Left ventricle myocardium superior (tissue), 1 donor: ENCODE results near the gene OR8B2. TPM values are rescaled to one million over a fixed set of nuclear protein-coding genes. Genes with fewer than 3 reads are reported as not detected.

Experiments
- ATAC-seq: fragments of 200-7000 bp; cut with Tn5 transposase; one replicate; pipeline ENCODE4 v1.9.1; 2020; ENCODE audit warnings: mild to moderate bottlenecking, moderate library complexity
- DNase-seq: peaks from one replicate; pipeline ENCODE4 v3.0.0-alpha.2; 2020
- intact Hi-C: fragments of 100-400 bp; cut with micrococcal nuclease; formaldehyde crosslinking; loops from one replicate; pipeline ENCODE4 v1.11.0; 2022
- total RNA-seq: library from RNA; stranded (reverse); fragmentation: NEBNext Ultra II Directional; extraction: Animal tissue kit (Norgen Biotek cat#: 25700); gene quantifications from one replicate; pipeline ENCODE4 v1.2.1, GENCODE V29; 2021
- donor health status: DM: no; HTN: yes; CAD: no; lungs with severe emphysema.

OR8B2 gene
- total RNA-seq, 1 donor from 2014 or later, result not detected

DNA sequence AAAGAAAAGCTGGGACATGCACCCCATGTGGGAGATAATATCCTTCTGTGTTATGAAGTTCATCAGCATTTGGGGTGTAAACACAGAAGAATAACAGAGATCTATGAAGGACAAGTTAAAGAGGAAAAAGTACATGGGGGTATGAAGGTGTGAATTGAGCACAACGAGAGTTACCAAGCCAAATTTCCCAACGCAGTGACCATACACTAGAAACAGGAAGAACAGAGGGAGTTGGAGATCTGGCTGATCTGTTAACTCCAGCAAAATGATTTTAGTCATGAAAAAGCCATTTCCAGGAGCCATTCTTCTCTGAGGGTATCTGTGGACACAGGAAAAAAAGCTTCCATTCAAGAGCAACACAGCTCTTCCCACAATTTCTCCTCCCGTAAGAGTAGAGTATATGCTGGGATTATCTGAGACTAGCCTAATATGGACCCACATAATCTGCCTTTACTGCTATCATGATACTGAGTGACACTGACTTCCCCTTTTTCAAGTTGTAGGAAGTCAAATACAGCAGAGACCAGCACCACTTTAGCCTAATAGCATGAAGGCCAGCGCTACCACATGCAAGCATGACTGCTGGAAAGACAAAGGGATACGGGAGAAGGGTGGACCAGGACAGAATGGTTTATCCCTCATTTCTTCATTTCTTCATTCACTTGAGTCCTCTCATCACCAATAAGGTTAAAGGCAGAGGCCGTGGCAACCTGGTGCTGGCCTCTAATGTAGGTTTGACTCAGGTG lies 44.7 kb downstream of the OR8B2 start:
- ATAC-seq (no peak), DNase-seq (no peak)
- intact Hi-C loops, result no loop called here

Other genes starting within 250 kb of the OR8B2 start
- gene OR10D3, start 201.2 kb downstream of the OR8B2 start, total RNA-seq, result not detected
- not detected for gene OR8G1, start 143.4 kb downstream of the OR8B2 start, total RNA-seq
- not detected for gene OR8G5, start 128.1 kb downstream of the OR8B2 start, total RNA-seq
- not detected for gene OR8D1, start 70.5 kb downstream of the OR8B2 start, total RNA-seq
- gene OR8D2, start 64.3 kb downstream of the OR8B2 start, total RNA-seq, result not detected
- gene OR8B3, start 14.5 kb upstream of the OR8B2 start, total RNA-seq, result not detected
- gene OR8B4, start 40.4 kb upstream of the OR8B2 start, total RNA-seq, result not detected
- not detected for gene OR8B8, start 61.2 kb upstream of the OR8B2 start, total RNA-seq
- not detected for gene OR8B12, start 159.2 kb upstream of the OR8B2 start, total RNA-seq
- not detected for gene OR8A1, start 185.5 kb upstream of the OR8B2 start, total RNA-seq
- gene PANX3, start 226.9 kb upstream of the OR8B2 start, total RNA-seq, result not detected
- 20.6 TPM for gene TBRG1, start 238.4 kb upstream of the OR8B2 start, total RNA-seq